GM12878 (cell line): ENCODE data around the gene DCST1. TPM values are rescaled to one million over a fixed set of nuclear protein-coding genes. Genes with fewer than 3 reads are reported as not detected.

Experiments used
- ATAC-seq: fragments of 200-7000 bp; cut with Tn5 transposase; 3 replicates; pipeline ENCODE4 v1.9.1; 2020; ENCODE audit warnings: mild to moderate bottlenecking, moderate library complexity
- BruUV-seq: library from RNA; stranded (reverse); fragments of 400-500 nt; replicated peaks from 2 replicates; lab custom pipeline; 2021; lab: Mats Ljungman, UMichigan
- CTCF ChIA-PET: fragments of 300-600 bp; sonication (Branson Sonifier 250); formaldehyde crosslinking; extraction: SDS; loops from one replicate; lab custom pipeline; 2021; ENCODE audit warnings: inconsistent platforms; lab: Yijun Ruan, JAX
- POLR2A ChIA-PET: fragments of 350-600 bp; formaldehyde crosslinking; extraction: SDS; loops from one replicate; lab custom pipeline; 2021; ENCODE audit warnings: inconsistent platforms; lab: Charles Lee
- RAD21 ChIA-PET: fragments of 300-600 bp; sonication (Branson Sonifier 250); formaldehyde crosslinking; loops from one replicate; lab custom pipeline; 2023; ENCODE audit warnings: antibody characterized with exemption; ENCODE audit not compliant: unreplicated experiment; lab: Charles Lee
- SMC1A ChIA-PET: fragments of 300-600 bp; sonication (Branson Sonifier 250); formaldehyde crosslinking; loops from one replicate; lab custom pipeline; 2023; ENCODE audit not compliant: unreplicated experiment, uncharacterized antibody; lab: Charles Lee
- DNase-seq: peaks from one replicate; pipeline ENCODE4 v3.0.0-alpha.2; 2011; ENCODE audit warnings: low read depth, low spot score
- FAIRE-seq: peaks from 3 replicates; lab custom pipeline; 2011; peaks lifted over from hg19 to GRCh38; lab: Jason Lieb, UNC
- H2AFZ ChIP-seq: 2 replicates; pipeline ENCODE4 v1.6.0; 2011; ENCODE audit warnings: low read depth, low read length, control low read depth; ENCODE audit not compliant: control insufficient read depth
- H3K27ac ChIP-seq: 2 replicates; pipeline ENCODE4 v1.5.1; 2011; ENCODE audit warnings: control low read depth; ENCODE audit not compliant: control insufficient read depth, insufficient read depth
- H3K27me3 ChIP-seq, 2 experiments: replicated peaks in 1 of 2; 2 replicates each; pipeline versions ENCODE4 v1.6.0 to v1.6.1; 2011; ENCODE audit warnings: low read length in 1 of 2; ENCODE audit not compliant: control insufficient read depth in 2 of 2, insufficient read depth in 2 of 2
- H3K36me3 ChIP-seq, 2 experiments: 2 replicates each; pipeline ENCODE4 v1.5.1; 2011; ENCODE audit warnings: low read length in 1 of 2; ENCODE audit not compliant: control insufficient read depth in 2 of 2, insufficient read depth in 2 of 2
- H3K4me1 ChIP-seq: 2 replicates; pipeline ENCODE4 v1.6.1; 2011; ENCODE audit warnings: mild to moderate bottlenecking, low read length, moderate library complexity, mixed read lengths; ENCODE audit not compliant: control insufficient read depth, insufficient read depth
- H3K4me2 ChIP-seq: 2 replicates; pipeline ENCODE4 v1.6.0; 2011; ENCODE audit warnings: control low read depth; ENCODE audit not compliant: control insufficient read depth, insufficient read depth
- H3K4me3 ChIP-seq: fragments of 200-600 bp; sonication (generic); 2 replicates; pipeline ENCODE4 v1.5.1; 2016
- H3K79me2 ChIP-seq: 2 replicates; pipeline ENCODE4 v1.6.0; 2011; ENCODE audit warnings: low read length; ENCODE audit not compliant: control insufficient read depth, insufficient read depth
- H3K9ac ChIP-seq: 2 replicates; pipeline ENCODE4 v1.8.0; 2011; ENCODE audit warnings: low read length, control low read depth, mixed read lengths; ENCODE audit not compliant: control insufficient read depth, insufficient read depth
- H3K9me3 ChIP-seq: replicated peaks from 3 replicates; pipeline ENCODE4 v1.5.1; 2011; ENCODE audit warnings: mild to moderate bottlenecking, low read length; ENCODE audit not compliant: control insufficient read depth, insufficient read depth
- H4K20me1 ChIP-seq: 2 replicates; pipeline ENCODE4 v1.6.0; 2011; ENCODE audit not compliant: control insufficient read depth, insufficient read depth
- CHD1 ChIP-seq: IDR thresholded peaks from 2 replicates; pipeline ENCODE4 v1.6.1; 2012; ENCODE audit warnings: low read depth, low read length, improper control_type of control experiment
- DPF2 ChIP-seq: fragments of 450-650 bp; IDR thresholded peaks from 2 replicates; pipeline ENCODE4 v1.6.1; 2017; ENCODE audit warnings: mild to moderate bottlenecking
- IKZF1 ChIP-seq: fragments of 450-650 bp; conservative IDR thresholded peaks from 2 replicates; pipeline ENCODE4 v1.6.1; 2017; ENCODE audit warnings: antibody characterized with exemption, mild to moderate bottlenecking
- WGBS: methylation state at CpG from one replicate; pipeline ENCODE4 v1.1.6; 2016; ENCODE audit warnings: low lambda C conversion rate; ENCODE audit not compliant: insufficient replicate concordance, insufficient coverage; ENCODE audit errors: missing lambda C conversion rate; 5-methylcytosine and 5-hydroxymethylcytosine counted together
- in situ Hi-C: fragments of 300-500 bp; cut with MboI; formaldehyde crosslinking; loops from 9 replicates; pipeline ENCODE4 v1.14.3; 2018; ENCODE audit warnings: mixed read lengths
- intact Hi-C: fragments of 100-400 bp; cut with micrococcal nuclease; formaldehyde crosslinking; loops from one replicate; pipeline ENCODE4 v1.14.2; 2022; ENCODE audit not compliant: unreplicated experiment
- polyA plus RNA-seq, 11 experiments: library from polyadenylated mRNA; depleted of rRNA in 4 of 11; unstranded in 6 of 11; stranded (reverse) in 5 of 11; fragments of >200 nt; fragmentation: Nextera tagmentation in 4 of 11; fragmentation: Illumina TruSeq in 1 of 11; extraction: Ambion mirVana in 4 of 11; extraction: Trizol in 1 of 11; gene quantifications; 1 replicate in 1 of 11; 2 replicates in 10 of 11; pipeline versions ENCODE4 v1.2.1 to v1.2.3, GENCODE V29; 2011 to 2016; ENCODE audit warnings: inconsistent platforms in 2 of 11, missing spikeins in 2 of 11, low read depth in 1 of 11
- total RNA-seq, 4 experiments: library from RNA; depleted of rRNA in 3 of 4; stranded (reverse); fragments of >200 nt in 3 of 4; fragmentation: Illumina TruSeq in 1 of 4; extraction: Trizol in 1 of 4; gene quantifications; 2 replicates each; pipeline versions ENCODE4 v1.2.1 to v1.2.3, GENCODE V29; 2013 to 2021
- TF ChIP-seq, protein P1 (sequence below): fragments of 450-650 bp; IDR thresholded peaks from 2 replicates; pipeline ENCODE4 v1.6.1; 2017; ENCODE audit warnings: mild to moderate bottlenecking, moderate library complexity

Gene DCST1
- total and polyA plus RNA-seq, 10 of the 15 experiments (the other 5 are each of a cell fraction or from before 2014, with no cell fraction given), result not detected

DNA sequence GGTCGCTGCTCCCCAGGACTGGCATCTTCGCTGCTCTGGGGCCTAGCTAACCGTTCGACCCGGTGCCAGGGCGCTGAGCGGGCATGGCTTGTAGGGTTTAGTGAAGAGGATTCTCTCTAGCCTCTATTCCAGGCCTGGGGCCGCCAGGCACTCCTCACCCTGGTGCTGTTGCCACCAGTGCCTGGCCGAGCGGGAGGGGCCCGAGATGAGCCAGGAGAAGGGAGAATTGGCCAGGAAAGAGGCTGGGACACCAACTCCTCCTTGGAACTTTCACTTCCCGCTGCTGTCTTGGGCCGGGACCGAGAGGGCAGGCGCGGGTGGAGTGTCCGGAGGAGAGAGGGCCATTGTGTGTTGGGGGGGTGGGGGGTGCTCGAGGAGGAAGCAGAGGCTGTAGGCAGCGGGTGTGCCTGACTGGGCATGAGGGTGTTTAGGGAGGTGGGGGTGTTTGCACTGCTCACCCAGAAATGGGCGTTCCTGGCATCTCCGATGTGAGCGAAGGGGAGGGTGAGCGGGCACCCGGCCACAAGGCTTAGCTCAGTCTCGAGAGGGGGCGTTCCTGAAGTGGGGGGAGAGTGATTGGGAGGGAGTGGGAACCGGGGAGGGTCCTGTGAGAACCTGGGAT, 18.3 kb downstream of the DCST1 start:
- H3K4me3 ChIP-seq, result peak overlapping the region; percentile 91
- DNase-seq, result no peak
- peak overlapping the region; percentile 70 for H2AFZ ChIP-seq
- ChIA-PET RAD21 (interaction anchor here (0.5 to 2.7 kb wide), 9 partner anchors 8 to 571 kb away, joined by 3 to 16 read pairs (median 5); partner anchors contain the start of gene PBXIP1), CTCF (interaction anchor here (0.9 to 3.7 kb wide), 11 partner anchors 9 to 492 kb away, joined by 3 to 27 read pairs (median 6); partner anchors contain the start of gene KRTCAP2)
- in situ Hi-C loops, result no loop called here
- H3K79me2 ChIP-seq, result no peaks in the 10 kb centered on the region; the same call in 1 of the 2 replicates
- no peaks in the 10 kb centered on the region for H3K9me3 ChIP-seq
- no TSS peak for BruUV-seq
- no peaks in the 10 kb centered on the region for H4K20me1 ChIP-seq
- peak; percentile 56 for ATAC-seq
- no peaks in the 10 kb centered on the region for H3K27me3 ChIP-seq
- TF ChIP-seq IKZF1 (0 out of 2 replicates have a peak, but pooled peaks have one; percentile 28), CHD1 (no peak), DPF2 (0 out of 2 replicates have a peak, but pooled peaks have one; percentile 14)
- TF ChIP-seq, protein P1, sequence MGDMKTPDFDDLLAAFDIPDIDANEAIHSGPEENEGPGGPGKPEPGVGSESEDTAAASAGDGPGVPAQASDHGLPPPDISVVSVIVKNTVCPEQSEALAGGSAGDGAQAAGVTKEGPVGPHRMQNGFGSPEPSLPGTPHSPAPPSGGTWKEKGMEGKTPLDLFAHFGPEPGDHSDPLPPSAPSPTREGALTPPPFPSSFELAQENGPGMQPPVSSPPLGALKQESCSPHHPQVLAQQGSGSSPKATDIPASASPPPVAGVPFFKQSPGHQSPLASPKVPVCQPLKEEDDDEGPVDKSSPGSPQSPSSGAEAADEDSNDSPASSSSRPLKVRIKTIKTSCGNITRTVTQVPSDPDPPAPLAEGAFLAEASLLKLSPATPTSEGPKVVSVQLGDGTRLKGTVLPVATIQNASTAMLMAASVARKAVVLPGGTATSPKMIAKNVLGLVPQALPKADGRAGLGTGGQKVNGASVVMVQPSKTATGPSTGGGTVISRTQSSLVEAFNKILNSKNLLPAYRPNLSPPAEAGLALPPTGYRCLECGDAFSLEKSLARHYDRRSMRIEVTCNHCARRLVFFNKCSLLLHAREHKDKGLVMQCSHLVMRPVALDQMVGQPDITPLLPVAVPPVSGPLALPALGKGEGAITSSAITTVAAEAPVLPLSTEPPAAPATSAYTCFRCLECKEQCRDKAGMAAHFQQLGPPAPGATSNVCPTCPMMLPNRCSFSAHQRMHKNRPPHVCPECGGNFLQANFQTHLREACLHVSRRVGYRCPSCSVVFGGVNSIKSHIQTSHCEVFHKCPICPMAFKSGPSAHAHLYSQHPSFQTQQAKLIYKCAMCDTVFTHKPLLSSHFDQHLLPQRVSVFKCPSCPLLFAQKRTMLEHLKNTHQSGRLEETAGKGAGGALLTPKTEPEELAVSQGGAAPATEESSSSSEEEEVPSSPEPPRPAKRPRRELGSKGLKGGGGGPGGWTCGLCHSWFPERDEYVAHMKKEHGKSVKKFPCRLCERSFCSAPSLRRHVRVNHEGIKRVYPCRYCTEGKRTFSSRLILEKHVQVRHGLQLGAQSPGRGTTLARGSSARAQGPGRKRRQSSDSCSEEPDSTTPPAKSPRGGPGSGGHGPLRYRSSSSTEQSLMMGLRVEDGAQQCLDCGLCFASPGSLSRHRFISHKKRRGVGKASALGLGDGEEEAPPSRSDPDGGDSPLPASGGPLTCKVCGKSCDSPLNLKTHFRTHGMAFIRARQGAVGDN, result no peak
- TF ChIP-seq, all 136 proteins: peak for 2
- Histone ChIP-seq H3K9ac (peak overlapping the region; percentile 65), H3K4me1 (peaks cover 13% of the 10 kb centered on the region), H3K27ac (no peak overlapping the region), H3K4me2 (peak overlapping the region; percentile 96), H3K36me3 (no peaks in the 10 kb centered on the region)
- WGBS, result 2% methylated on average over 26 of the region's 27 CpGs
- ChIA-PET SMC1A (interaction anchor here (1.5 to 2.4 kb wide), 2 partner anchors 10 to 33 kb away, joined by 3 to 12 read pairs; no protein-coding TSS in a partner anchor), POLR2A (interaction anchor here (1.1 to 1.7 kb wide), 4 partner anchors 35 to 182 kb away, joined by 3 to 8 read pairs (median 6); partner anchors contain the start of gene KCNN3)
- FAIRE-seq, result no peak
- intact Hi-C loops, result no loop called here
